Measurements from ENCODE around the gene MAGEA2B.
"Not testable (repeated sequence)": the region's sequence is repeated elsewhere in the genome, so short reads cannot be mapped to it uniquely, and the experiment has no call there.

Gene MAGEA2B

GRCh38 chrX:152713815-152714787 is at the start of gene MAGEA2B:
Gene MAGEA2B, plus strand, starts transcription at chrX:152714628. Its CDS starts 2,479 bp downstream, at chrX:152717107.
- not testable (repeated sequence) for DNase-seq (ENCODE audit: low read depth in 2 of 2)

- no peak for DNase-seq (ENCODE audit: low read depth in 2 of 2)
These were observed 40.3 kb upstream of the MAGEA2B start for GRCh38 chrX:152674135-152674534.

GRCh38 chrX:152674652-152675051 is 39.8 kb upstream of the MAGEA2B start:
- not testable (repeated sequence) for DNase-seq (ENCODE audit: low read depth in 2 of 2)

GRCh38 chrX:152681012-152681411 is 33.4 kb upstream of the MAGEA2B start:
- DNase-seq (ENCODE audit: low read depth in 2 of 2): not testable (repeated sequence)

GRCh38 chrX:152697952-152698931 is 16.2 kb upstream of the MAGEA2B start, which contains the start of gene MAGEA3:
Gene MAGEA3, plus strand, starts transcription at chrX:152698794. Its CDS starts 2,039 bp downstream, at chrX:152700833.
- not testable (repeated sequence) for DNase-seq (ENCODE audit: low read depth in 2 of 2)

- not testable (repeated sequence) for DNase-seq (ENCODE audit: low read depth in 2 of 2)
These were observed 14.0 kb upstream of the MAGEA2B start for GRCh38 chrX:152700390-152700789.

- not testable (repeated sequence) for DNase-seq (ENCODE audit: low read depth in 2 of 2)
These were observed 7.9 kb upstream of the MAGEA2B start for GRCh38 chrX:152706500-152706899.

- DNase-seq (ENCODE audit: low read depth in 2 of 2): not testable (repeated sequence)
These were observed 5.3 kb upstream of the MAGEA2B start, which contains the start of gene CSAG2 for GRCh38 chrX:152709173-152709572. Gene CSAG2, minus strand, starts transcription at chrX:152709273. Its CDS starts 161 bp downstream, at chrX:152709112.

- DNase-seq (ENCODE audit: low read depth in 2 of 2): not testable (repeated sequence)
These were observed 1.2 kb upstream of the MAGEA2B start for GRCh38 chrX:152713195-152713594.

GRCh38 chrX:152725409-152725808 is 11.0 kb downstream of the MAGEA2B start:
- no peak for DNase-seq (ENCODE audit: low read depth in 2 of 2)

GRCh38 chrX:152733261-152733975 is 19.0 kb downstream of the MAGEA2B start, which contains the start of the genes CSAG1 and MAGEA12:
Gene CSAG1, minus strand, starts transcription at chrX:152733721. Its CDS starts 1,261 bp downstream, at chrX:152732460.
Gene MAGEA12, plus strand, starts transcription at chrX:152733757. Its CDS starts 2,405 bp downstream, at chrX:152736162.
- DNase-seq (ENCODE audit: low read depth in 2 of 2): no peak

- DNase-seq (ENCODE audit: low read depth in 2 of 2): not testable (repeated sequence)
These were observed 19.9 kb downstream of the MAGEA2B start for GRCh38 chrX:152734143-152734858.

GRCh38 chrX:152735101-152735500 is 20.7 kb downstream of the MAGEA2B start:
- no peak for DNase-seq (ENCODE audit: low read depth in 2 of 2)

- DNase-seq (ENCODE audit: low read depth in 2 of 2): no peak
These were observed 21.6 kb downstream of the MAGEA2B start for GRCh38 chrX:152735860-152736511.

GRCh38 chrX:152736528-152736927 is 22.1 kb downstream of the MAGEA2B start:
- DNase-seq (ENCODE audit: low read depth in 2 of 2): not testable (repeated sequence)

- no peak for DNase-seq (ENCODE audit: low read depth in 2 of 2)
These were observed 24.1 kb downstream of the MAGEA2B start for GRCh38 chrX:152738560-152738959.

GRCh38 chrX:152753686-152754650 is 39.5 kb downstream of the MAGEA2B start, which contains the start of gene MAGEA2:
Gene MAGEA2, minus strand, starts transcription at chrX:152753842. Its CDS starts 2,479 bp downstream, at chrX:152751363.
- not testable (repeated sequence) for DNase-seq (ENCODE audit: low read depth in 2 of 2)

GRCh38 chrX:152754871-152755270 is 40.4 kb downstream of the MAGEA2B start:
- not testable (repeated sequence) for DNase-seq (ENCODE audit: low read depth in 2 of 2)

Measured in stimulated activated CD4-positive, alpha-beta T cell treated with anti-CD3 and anti-CD28 coated beads, Interleukin-4, amount 100 ng/mL, for 48 hours (primary cell).